Right kidney (tissue), 1 donor: ENCODE data around the gene CHST3.
A peak's percentile ranks its signal among the peaks of the same experiment; 100 is the strongest.
"Not testable (repeated sequence)": the region's sequence is repeated elsewhere in the genome, so short reads cannot be mapped to it uniquely, and the experiment has no call there.

Source experiments
- DNase-seq: peaks from one replicate; pipeline ENCODE4 v3.0.0-alpha.2; 2016

The CHST3 gene

DNA sequence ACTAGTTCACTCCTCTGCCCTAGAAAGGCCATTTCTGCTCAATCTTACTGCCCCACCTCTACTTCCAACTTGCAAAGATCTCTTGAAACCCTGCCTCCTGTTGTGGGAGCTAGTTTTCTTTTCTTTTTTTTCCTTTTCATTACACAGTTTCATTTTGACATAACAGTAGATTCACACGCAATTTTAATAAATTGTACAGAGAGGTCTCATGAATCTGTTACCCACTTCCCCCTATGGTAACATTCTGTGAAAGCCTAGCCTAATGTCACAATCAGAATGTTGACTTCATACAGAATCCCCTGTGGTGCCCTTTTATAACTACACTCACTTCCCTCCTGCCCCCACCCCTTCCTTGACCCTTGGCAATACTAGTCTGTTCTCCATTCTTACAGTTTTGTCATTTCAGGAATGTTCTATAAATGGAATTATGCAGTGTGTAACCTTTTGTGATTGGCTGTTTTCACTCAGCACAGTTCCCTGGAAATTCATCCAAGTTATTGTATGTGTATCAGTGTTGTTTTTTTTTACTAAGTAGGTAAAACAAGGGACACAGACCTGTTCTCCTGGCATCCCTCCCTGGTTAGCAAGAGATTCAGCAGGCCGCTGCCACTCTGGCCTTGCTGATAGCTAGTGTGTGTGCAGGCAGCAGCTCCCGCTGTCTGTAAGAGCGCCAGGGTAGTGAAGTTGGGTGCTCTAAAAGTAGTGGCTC lies 21.5 kb downstream of the CHST3 start:
- DNase-seq: no peak

- DNase-seq: not testable (repeated sequence)
Measured at GRCh38 chr10:71988895-71989294, 24.7 kb downstream of the CHST3 start.

GRCh38 chr10:71989661-71990454 lies 25.7 kb downstream of the CHST3 start:
- DNase-seq: no peak

- no peak for DNase-seq
Measured at GRCh38 chr10:71990706-71991269, 26.6 kb downstream of the CHST3 start.

GRCh38 chr10:71995449-71995848 lies 31.3 kb downstream of the CHST3 start:
- DNase-seq: no peak

GRCh38 chr10:71995887-71996575 lies 31.8 kb downstream of the CHST3 start:
- no peak for DNase-seq

DNA sequence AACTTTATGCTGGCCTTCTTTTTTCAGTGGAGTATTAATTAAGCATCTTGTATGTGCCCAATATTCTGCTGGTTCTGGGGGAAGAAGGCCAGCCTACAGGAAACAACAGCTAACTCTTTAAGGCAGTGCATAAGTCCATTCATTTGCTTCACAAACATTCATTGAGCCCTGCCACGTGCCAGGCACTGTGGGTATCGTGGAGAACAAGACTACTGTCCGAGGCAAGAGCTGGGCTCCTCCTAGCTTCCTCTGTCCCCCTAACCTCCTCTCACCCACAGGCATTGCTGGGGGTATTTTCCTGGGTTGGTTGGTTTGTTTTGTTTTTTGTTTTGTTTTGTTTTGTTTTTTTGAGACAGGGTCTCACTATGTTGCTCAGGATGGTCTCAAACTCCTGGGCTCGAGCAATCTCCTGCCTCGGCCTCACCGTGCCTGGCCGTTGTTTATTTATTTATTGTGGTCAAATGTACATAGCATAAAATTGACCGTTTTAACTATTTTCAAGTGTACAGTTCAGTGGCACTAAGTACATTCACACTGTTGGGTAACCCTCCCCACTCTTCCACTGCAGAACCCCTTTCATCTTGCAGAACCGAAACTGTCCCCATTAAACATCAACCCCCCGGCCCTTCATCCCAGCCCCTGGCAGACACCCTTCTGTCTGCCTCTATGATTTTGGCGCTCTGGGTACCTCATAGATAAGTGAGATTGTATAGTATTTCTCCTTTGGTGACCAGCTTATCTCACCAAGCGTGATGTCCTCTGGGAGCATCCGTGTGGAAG lies 32.6 kb downstream of the CHST3 start:
- DNase-seq: no peak

DNA sequence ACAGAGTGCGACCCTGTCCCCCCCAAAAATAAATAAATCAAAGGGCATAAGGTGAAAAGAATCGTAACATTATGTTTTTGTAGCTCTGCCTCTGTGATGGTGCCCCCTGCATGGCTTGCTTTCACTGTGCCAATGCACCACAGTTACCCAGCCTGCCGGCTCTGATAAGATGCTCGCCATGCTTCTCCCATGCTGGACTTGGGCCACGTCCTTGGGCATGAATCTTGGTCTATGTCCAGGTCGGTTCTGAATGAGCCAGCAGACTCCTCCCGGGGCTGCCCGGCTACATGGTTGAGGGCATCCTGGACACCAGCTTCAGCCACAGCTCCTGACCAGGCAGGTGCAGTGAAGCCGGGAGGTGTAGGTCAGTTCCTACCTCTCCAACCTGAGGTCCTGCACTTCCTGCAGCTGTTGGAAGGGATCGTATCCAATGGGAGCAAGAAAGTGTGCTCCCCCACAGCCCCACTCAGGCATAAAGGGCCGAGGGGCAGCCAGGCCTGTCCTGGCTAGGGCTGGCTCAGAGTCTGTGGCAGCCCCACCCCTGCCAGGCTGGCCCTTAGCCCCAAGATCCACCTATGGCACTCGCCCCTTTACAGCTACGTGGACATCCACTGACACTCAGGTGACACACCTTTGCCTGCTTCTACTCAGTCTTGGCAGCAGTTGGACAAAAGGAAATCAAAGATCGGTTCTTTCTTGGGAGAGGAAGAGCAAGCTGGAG lies 34.1 kb downstream of the CHST3 start:
- DNase-seq: no peak

- no peak for DNase-seq
Measured at GRCh38 chr10:71998840-71999194, 34.6 kb downstream of the CHST3 start.

- peak; percentile 64 for DNase-seq
Measured at GRCh38 chr10:71999360-72000072, 35.3 kb downstream of the CHST3 start.

- DNase-seq: no peak
Measured at GRCh38 chr10:72000073-72001032, 36.2 kb downstream of the CHST3 start.

- no peak for DNase-seq
Measured at GRCh38 chr10:72001033-72001395, 36.8 kb downstream of the CHST3 start.

- DNase-seq: no peak
Measured at GRCh38 chr10:72002354-72003295, 38.4 kb downstream of the CHST3 start.

DNA sequence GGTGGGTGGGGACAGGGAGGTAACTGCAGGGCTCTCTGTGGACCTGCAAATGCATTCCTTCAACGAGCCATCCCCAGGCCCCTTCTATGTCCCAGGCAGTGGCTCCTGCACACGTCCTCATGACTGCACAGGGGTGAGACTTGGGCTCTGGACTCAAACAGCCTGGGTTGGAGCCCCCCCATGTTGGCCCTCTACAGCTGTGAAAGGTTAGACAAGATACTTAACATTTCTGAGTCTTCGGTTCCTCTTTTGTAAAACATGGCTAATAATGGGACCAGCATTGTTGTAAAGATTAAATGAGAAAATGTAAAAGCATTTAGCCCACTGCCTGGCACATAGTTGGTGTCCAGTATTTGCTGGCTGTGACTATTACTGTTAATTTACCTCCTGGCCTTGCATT lies 41.8 kb downstream of the CHST3 start:
- DNase-seq: no peak

- DNase-seq: no peak
Measured at GRCh38 chr10:72007246-72007892, 43.2 kb downstream of the CHST3 start.

DNA sequence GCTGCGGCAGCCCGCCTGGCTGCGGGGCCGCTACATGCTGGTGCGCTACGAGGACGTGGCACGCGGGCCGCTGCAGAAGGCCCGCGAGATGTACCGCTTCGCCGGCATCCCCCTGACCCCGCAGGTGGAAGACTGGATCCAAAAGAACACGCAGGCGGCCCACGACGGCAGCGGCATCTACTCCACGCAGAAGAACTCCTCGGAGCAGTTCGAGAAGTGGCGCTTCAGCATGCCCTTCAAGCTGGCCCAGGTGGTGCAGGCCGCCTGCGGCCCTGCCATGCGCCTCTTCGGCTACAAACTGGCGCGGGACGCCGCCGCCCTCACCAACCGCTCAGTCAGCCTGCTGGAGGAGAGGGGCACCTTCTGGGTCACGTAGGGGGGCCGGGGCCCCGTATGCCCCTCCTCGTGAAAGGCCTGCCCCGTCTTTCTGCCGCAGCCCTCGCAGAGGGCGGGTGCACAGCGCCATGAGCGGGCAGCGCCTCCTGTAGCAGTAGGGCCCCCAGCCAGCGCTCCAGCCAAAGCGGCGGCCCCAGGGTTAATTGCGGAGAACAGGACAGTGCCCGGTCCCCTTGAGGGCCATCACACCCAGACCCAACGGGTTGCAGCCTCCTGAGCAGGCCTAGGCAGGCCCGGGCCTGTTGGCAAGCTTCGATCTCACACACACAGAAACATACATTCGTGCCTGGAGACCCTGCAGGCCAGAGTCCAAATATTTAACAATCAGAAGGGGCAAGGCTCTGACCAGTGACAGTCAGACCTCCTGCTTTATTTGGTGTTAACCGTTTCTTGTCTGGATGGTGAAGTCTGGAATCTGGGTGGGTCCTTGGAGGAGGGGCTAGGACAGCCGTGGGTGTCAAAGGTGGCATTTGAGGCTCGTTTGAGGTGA lies 44.1 kb downstream of the CHST3 start:
- DNase-seq: no peak

- DNase-seq: no peak
Measured at GRCh38 chr10:72009051-72009424, 44.8 kb downstream of the CHST3 start.
